Amniotic epithelial cell (primary cell): ENCODE measurements around the gene DSP.
A peak's percentile ranks its signal among the peaks of the same experiment; 100 is the strongest.

Experiments used
- DNase-seq: peaks from one replicate; pipeline ENCODE4 v3.0.0-alpha.2; 2010; ENCODE audit warnings: low read depth

DSP gene

GRCh38 chr6:7559651-7560385 is 18.3 kb downstream of the DSP start:
- peak; percentile 72 for DNase-seq

- DNase-seq = peak; percentile 71
Measured at GRCh38 chr6:7561153-7561964, 19.9 kb downstream of the DSP start.

GRCh38 chr6:7562769-7563168 is 21.3 kb downstream of the DSP start:
- DNase-seq = no peak

GRCh38 chr6:7566107-7566506 is 24.6 kb downstream of the DSP start:
- peak; percentile 30 for DNase-seq

GRCh38 chr6:7566617-7567173 is 25.2 kb downstream of the DSP start:
- no peak for DNase-seq

GRCh38 chr6:7568021-7568420 is 26.6 kb downstream of the DSP start:
- peak; percentile 80 for DNase-seq

- DNase-seq = no peak
Measured at GRCh38 chr6:7569082-7569481, 27.6 kb downstream of the DSP start.

- DNase-seq = no peak
Measured at GRCh38 chr6:7572213-7572943, 30.9 kb downstream of the DSP start.

GRCh38 chr6:7574500-7574899 is 33.0 kb downstream of the DSP start:
- DNase-seq = no peak

GRCh38 chr6:7578516-7578915 is 37.0 kb downstream of the DSP start:
- DNase-seq = no peak

GRCh38 chr6:7578931-7579330 is 37.5 kb downstream of the DSP start:
- peak; percentile 32 for DNase-seq

- DNase-seq = no peak
Measured at GRCh38 chr6:7579851-7580250, 38.4 kb downstream of the DSP start.

GRCh38 chr6:7580537-7580926 is 39.1 kb downstream of the DSP start:
- DNase-seq = no peak

GRCh38 chr6:7580927-7581618 is 39.6 kb downstream of the DSP start:
- DNase-seq = no peak

- DNase-seq = no peak
Measured at GRCh38 chr6:7585287-7585930, 43.9 kb downstream of the DSP start.

- DNase-seq = peak; percentile 71
Measured at GRCh38 chr6:7587631-7588100, 46.2 kb downstream of the DSP start.

GRCh38 chr6:7588506-7588905 is 47.0 kb downstream of the DSP start:
- DNase-seq = no peak

- no peak for DNase-seq
Measured at GRCh38 chr6:7589221-7589620, 47.8 kb downstream of the DSP start.

GRCh38 chr6:7589949-7590917 is 48.8 kb downstream of the DSP start, which contains the start of gene SNRNP48:
TSS of gene SNRNP48 (plus strand) at chr6:7590198. CDS start at chr6:7590258, 60 bp downstream.
- peak; percentile 88 for DNase-seq

- DNase-seq = no peak
Measured at GRCh38 chr6:7590918-7591302, 49.4 kb downstream of the DSP start.
